ENCODE results near the gene GINS1.
"Not testable (repeated sequence)": the region's sequence is repeated elsewhere in the genome, so short reads cannot be mapped to it uniquely, and the experiment has no call there.

GINS1 gene

DNA sequence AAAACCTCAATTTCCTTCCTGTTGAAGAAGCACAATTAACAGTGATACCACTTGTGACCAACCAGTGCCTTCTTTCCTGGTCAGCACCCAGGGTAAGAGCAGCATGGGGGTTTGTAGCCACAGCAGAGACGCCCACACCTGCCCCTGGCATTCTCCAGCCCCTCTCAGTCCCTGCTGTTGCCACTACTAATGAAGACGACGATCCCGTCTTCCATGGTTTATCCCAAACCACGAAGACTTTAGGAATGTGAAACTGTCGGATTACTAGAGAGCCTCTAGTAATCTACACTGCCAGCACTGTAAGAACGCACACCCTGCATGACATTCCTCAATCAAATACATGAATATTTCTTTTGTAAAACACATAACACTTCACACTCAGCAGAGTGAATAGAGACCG is 60.0 kb downstream of the GINS1 start:
- no peak overlapping the region for H3K4me3 ChIP-seq (ENCODE audit: control insufficient read depth, low read depth, low read length)
- DNase-seq (ENCODE audit: low read depth) = no peak
- TF ChIP-seq, protein P1, sequence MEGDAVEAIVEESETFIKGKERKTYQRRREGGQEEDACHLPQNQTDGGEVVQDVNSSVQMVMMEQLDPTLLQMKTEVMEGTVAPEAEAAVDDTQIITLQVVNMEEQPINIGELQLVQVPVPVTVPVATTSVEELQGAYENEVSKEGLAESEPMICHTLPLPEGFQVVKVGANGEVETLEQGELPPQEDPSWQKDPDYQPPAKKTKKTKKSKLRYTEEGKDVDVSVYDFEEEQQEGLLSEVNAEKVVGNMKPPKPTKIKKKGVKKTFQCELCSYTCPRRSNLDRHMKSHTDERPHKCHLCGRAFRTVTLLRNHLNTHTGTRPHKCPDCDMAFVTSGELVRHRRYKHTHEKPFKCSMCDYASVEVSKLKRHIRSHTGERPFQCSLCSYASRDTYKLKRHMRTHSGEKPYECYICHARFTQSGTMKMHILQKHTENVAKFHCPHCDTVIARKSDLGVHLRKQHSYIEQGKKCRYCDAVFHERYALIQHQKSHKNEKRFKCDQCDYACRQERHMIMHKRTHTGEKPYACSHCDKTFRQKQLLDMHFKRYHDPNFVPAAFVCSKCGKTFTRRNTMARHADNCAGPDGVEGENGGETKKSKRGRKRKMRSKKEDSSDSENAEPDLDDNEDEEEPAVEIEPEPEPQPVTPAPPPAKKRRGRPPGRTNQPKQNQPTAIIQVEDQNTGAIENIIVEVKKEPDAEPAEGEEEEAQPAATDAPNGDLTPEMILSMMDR (conservative IDR thresholded peaks at IDR 0.05; ENCODE audit: control insufficient read depth, insufficient read depth, low read depth, low read length) = no peak

DNA sequence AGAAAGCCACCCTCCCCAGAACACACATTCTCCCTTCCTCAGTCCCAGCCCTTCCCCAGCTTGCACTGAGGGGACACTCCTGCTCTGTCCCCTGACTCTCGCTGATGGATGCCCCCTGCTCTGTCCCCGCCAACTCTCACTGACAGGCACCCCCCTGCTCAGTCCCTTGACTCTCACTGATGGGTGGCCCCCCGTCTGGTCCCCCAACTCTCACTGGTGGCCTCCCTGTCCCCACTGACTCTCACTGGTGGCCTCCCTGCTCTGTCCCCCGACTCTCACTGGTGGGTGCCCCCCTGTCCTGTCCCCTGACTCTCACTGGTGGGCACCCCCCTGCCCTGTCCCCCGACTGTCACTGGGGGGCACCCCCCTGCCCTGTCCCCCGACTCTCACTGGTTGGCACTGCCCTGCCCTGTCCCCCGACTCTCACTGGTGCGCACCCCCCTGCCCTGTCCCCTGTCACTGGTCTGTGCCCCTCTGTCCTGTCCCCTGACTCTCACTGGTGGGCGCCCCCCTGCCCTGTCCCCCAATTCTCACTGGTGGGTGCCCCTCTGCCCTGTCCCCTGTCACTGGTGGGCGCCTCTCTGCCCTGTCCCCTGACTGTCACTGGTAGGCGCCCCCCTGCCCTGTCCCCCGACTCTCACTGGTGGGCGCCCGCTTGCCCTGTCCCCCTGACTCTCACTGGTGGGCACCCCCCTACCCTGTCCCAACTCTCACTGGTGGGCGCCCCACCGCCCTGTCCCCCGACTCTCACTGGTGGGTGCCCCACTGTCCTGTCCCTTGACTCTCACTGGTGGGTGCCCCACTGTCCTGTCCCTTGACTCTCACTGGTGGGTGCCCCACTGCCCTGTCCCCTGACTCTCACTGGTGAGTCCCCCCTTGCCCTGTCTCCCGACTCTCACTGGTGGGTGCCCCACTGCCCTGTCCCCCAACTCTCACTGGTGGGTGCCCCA is 60.9 kb downstream of the GINS1 start:
- H3K4me3 ChIP-seq (ENCODE audit: control insufficient read depth, low read depth, low read length) = no peak overlapping the region
- no peak for DNase-seq (ENCODE audit: low read depth)
- TF ChIP-seq, protein P1 (conservative IDR thresholded peaks at IDR 0.05; ENCODE audit: control insufficient read depth, insufficient read depth, low read depth, low read length) = no peak

DNA sequence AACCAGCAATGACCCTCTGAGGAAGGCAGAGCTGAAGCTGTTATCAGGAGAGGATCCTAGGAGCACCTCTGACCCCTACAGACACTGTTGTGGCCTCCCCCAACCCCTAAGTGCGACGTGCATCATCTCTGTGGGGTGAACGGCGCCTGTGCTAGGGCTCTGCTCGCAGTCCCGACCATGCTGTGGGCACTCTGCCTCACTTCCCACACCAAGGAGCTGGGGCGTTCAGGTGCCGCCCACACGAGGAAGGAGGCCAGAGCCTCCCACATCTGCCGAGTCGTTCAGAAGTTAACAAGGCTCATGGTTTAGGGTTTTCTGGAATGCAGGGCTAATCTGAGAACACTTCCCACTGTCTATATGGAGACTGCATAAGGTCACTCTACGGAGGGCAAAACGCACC is 62.1 kb downstream of the GINS1 start:
- TF ChIP-seq, protein P1 (conservative IDR thresholded peaks at IDR 0.05; ENCODE audit: control insufficient read depth, insufficient read depth, low read depth, low read length) = no peak
- no peak for DNase-seq (ENCODE audit: low read depth)

DNA sequence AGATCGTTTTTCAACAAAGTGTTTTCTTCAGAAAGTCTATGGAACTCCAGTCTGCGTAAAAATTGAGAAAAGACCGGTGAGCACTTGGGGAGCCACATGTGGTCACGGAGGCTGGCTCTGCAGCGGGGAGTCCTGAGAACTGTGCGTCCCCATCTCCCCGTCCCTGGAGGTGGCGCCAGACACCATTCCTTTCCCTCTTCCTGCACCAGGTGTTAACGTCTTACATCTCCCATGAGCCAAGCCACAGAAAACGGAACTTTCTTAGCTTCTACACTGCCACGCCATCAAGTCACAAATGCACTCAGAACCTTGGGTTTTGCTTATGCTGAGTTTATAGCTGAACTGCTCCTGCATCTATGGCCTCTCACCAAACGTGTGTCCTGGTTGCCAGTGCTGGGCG is 62.6 kb downstream of the GINS1 start:
- DNase-seq (ENCODE audit: low read depth) = peak; percentile 49
- TF ChIP-seq, protein P1 (conservative IDR thresholded peaks at IDR 0.05; ENCODE audit: control insufficient read depth, insufficient read depth, low read depth, low read length) = peak; percentile 42
- no peak overlapping the region for H3K4me3 ChIP-seq (ENCODE audit: control insufficient read depth, low read depth, low read length)

More for the DNA sequence above, 62.1 kb downstream of the GINS1 start:
- no peak overlapping the region for H3K4me3 ChIP-seq (ENCODE audit: control insufficient read depth, low read depth, low read length)

DNA sequence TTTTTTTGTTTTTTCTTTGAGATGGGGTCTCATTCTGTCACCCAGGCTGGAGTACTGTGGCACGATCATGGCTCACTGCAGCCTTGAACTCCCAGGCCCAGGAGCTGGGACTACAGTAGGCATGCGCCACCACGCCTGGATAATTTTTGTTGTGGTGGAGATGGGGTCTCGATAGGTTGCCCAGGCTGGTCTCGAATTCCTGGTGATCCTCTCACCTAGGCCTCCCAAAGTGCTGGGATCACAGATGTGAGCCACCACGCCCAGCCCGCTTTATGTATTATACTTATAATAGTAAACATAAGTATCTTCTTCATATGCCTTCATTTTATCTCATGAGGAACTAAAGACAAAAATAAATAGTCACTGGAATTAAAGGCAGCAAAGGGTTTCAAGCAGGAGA is 63.5 kb downstream of the GINS1 start:
- TF ChIP-seq, protein P1 (conservative IDR thresholded peaks at IDR 0.05; ENCODE audit: control insufficient read depth, insufficient read depth, low read depth, low read length) = no peak
- H3K4me3 ChIP-seq (ENCODE audit: control insufficient read depth, low read depth, low read length) = no peak overlapping the region
- DNase-seq (ENCODE audit: low read depth) = no peak

DNA sequence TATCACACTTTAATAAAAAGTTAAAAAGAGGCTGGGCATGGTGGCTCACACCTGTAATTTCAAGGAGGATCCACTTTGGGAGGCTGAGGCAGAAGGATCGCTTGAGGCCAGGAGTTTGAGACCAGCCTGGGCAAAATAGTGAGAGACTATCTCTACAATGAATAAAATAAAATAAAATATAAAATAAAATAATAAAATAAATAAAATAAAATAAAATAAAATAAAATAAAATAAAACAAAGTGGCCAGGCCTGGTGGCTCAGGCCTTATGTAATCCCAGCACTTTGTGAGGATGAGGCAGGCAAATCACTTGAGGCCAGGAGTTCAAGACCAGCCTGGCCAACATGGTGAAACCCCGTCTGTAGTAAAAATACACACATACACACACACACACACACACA is 65.8 kb downstream of the GINS1 start:
- not testable (repeated sequence) for H3K4me3 ChIP-seq (ENCODE audit: control insufficient read depth, low read depth, low read length); DNase-seq (ENCODE audit: low read depth)

DNA sequence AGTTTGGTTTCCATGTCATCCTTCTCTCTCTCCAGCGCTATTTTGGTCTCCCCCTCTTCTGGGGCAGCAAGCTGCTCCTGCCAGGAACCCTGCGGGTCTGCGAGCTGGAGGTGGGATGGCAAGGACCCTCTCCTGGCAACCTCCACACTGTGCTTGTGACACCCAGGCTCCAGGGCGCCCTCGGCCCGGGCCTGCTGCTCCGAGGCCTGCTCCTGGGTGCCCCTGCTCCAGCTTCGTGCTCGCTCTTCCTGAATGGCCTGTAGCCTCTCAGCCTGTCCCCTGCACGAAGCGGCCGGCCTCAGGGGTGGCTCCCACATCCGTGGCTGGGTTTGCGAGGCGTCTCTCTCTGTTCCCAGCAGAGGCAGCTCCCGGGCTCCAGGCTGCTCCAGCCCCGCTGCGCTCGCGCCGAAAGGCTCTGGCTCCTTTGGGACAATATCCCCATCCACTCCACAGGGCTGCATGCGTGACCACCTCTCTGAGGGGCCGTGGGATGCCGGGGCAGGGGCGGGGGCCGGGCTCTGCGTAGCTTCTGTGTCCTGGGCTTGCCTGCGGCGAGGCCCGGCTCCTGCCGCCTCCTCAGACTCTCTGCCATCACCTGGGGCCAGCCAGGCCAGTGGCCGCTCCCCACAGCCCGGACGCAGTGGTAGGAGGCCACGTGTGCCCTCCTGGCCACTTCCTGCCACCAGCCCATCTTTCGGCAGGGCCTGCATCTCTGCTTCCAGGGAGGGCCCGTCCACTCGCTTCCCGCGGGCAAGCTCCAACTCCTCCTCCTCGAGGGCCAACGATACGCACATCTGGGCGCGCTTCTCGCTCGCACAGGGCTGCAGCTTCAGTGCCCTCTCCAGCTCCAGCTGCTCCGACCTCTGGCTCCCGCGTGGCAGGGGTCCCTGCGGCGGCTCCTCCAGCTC is 68.9 kb downstream of the GINS1 start:
- TF ChIP-seq, protein P1 (conservative IDR thresholded peaks at IDR 0.05; ENCODE audit: control insufficient read depth, insufficient read depth, low read depth, low read length) = no peak
- no peak overlapping the region for H3K4me3 ChIP-seq (ENCODE audit: control insufficient read depth, low read depth, low read length)
- DNase-seq (ENCODE audit: low read depth) = no peak

Measured in fibroblast of mammary gland (primary cell).